Gastrocnemius medialis (tissue), 4 donors: ENCODE measurements around the gene PRKD3.

Experiments
- CTCF ChIP-seq, 5 experiments: fragments of 450-650 bp in 3 of 5; fragments of 200-600 bp in 2 of 5; sonication (generic) in 2 of 5; IDR thresholded peaks in 4 of 5; conservative IDR thresholded peaks in 1 of 5; 1 replicate in 4 of 5; 2 replicates in 1 of 5; pipeline ENCODE4 v1.5.1; 2016 to 2019; ENCODE audit warnings: antibody characterized with exemption in 5 of 5, mild to moderate bottlenecking in 3 of 5, moderate library complexity in 3 of 5
- POLR2A ChIP-seq, 2 donors: fragments of 450-650 bp; IDR thresholded peaks; one replicate each; pipeline ENCODE4 v1.6.1; 2017; ENCODE audit warnings: antibody characterized with exemption in 2 of 2, mild to moderate bottlenecking in 2 of 2, moderate library complexity in 2 of 2

- TF ChIP-seq CTCF (IDR thresholded peaks at IDR 0.05 in 4 of 5, conservative IDR thresholded peaks at IDR 0.05 in 1 of 5): no peak
- TF ChIP-seq POLR2A (IDR thresholded peaks at IDR 0.05): no peak
These were observed 39.7 kb upstream of the PRKD3 start for GRCh38 chr2:37364351-37364750.
